HG03066 (cell line): ENCODE results near the gene NPHP1.
"Not testable (repeated sequence)": the region's sequence is repeated elsewhere in the genome, so short reads cannot be mapped to it uniquely, and the experiment has no call there.

Experiments
- ATAC-seq: cut with Tn5 transposase; IDR thresholded peaks from one replicate; pipeline ENCODE4 v1.9.1; 2021; ENCODE audit warnings: low read depth; ENCODE audit not compliant: unreplicated experiment

The NPHP1 gene

DNA sequence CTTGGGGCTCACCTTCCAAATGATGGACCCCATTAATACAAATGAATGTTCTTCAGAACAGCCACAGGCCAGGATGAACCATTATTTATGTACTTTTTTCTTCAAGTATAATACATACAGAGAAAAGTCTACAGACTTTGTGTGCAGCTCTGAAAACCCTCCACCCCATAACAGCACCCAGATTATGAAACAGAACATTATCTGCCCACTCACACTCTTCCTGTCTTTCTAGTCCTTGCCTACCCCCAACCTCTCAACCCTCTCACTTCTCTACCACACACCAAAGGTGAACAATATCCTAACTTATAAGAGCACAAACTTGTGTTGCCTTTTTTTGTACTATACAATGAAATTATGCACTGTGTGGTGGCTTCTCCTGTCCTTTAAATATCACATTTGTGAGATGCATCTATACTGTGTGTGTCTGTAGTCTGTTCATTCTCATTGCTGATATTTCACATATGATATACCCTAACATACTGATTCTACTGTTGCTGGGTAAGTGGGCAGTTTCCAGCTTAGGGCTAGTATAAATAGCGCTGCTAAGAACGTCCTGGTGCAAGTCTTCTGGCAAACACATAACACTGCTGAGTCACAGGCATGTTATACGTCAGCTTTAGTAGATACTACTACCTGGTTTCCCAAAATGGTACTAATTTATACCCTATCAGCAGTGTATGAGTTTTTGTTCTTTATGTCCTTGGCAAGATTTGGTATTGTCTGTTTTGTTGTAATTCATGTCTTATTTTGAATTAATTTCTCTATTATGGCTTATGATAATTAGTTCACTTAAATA is 1.0 kb upstream of the NPHP1 start:
- no peak for ATAC-seq

DNA sequence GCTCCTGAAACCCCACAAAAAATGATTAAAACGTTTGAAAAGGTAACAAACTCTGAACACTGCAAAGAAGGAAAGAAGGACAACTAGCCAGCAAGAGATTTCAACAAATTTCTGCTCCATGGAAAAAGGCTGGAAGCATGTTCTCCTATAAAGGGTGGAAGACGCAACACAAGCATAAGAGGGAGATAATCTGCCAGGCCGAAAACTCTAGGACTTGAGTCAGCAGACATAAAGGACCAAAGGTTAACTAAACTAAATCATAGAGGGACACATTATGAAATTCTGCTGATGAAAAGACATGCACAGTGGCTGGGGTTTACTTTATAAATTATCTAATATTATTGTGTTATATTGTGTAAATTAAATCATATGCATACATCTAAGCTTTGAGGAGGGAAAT is 6.8 kb downstream of the NPHP1 start:
- ATAC-seq: no peak

DNA sequence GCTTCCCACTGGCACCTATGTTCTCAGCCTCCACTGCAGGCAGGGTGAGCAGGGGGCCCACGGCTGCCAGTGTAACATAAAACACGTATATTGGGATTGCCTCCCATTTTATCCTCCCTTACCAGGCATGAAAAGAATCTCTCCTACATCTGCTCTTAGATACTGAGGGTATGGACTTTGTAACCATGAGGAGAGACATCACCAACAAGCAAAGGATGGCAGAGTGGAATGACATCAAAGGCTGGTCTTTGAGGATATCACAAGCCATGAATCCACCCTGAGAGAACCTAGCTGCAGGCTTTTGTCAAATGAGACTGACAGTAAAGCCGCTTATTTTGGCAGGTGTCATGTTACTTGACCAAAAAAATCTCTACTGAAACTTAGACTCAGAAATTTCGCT is 7.4 kb downstream of the NPHP1 start:
- no peak for ATAC-seq

DNA sequence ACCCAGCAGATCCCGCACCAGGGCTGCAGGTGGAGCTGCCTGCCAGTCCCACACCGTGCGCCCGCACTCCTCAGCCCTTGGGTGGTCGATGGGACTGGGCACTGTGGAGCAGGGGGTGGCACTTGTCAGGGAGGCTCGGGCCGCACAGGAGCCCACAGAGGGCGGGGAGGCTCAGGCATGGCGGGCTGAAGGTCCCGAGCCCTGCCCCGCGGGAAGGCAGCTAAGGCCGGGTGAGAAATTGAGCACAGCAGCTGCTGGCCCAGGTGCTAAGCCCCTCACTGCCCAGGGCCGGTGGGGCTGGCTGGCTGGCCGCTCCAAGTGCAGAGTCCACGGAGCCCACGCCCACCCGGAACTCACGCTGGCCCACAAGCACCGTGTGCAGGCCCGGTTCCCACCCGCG is 14.6 kb downstream of the NPHP1 start:
- not testable (repeated sequence) for ATAC-seq

DNA sequence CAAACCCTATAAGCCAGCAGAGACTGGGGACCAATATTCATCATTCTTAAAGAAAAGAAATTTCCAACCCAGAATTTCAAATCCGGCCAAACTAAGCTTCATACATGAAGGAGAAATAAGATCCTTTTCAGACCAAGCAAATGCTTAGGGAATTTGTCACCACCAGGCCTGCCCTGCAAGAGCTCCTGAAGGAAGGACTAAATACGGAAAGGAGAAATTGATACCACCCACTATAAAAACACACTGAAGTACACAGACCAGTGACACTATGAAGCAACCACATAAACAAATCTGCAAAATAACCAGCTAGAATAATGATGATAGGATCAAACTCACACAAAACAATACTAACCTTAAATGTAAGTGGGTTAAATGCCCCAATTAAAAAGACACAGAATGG is 22.4 kb downstream of the NPHP1 start:
- ATAC-seq: no peak

DNA sequence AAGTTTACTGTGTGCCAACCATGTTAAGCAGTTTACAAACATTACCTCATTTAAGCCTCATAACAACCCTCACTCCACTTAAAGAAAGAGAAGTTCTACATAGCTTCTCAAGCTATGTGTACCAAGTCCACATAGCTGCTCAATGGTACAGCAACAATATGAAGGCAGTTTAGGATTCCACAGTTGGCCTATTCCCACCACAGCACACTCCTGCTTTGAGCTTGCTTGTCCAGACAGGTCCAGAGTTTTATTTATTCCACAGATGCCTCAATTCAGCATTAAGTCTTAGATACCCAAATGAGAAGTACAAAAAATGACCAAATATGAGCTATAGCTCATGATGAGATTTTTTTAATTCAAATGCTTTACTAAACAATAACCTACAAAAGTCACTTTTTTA is 24.8 kb downstream of the NPHP1 start:
- ATAC-seq: no peak

DNA sequence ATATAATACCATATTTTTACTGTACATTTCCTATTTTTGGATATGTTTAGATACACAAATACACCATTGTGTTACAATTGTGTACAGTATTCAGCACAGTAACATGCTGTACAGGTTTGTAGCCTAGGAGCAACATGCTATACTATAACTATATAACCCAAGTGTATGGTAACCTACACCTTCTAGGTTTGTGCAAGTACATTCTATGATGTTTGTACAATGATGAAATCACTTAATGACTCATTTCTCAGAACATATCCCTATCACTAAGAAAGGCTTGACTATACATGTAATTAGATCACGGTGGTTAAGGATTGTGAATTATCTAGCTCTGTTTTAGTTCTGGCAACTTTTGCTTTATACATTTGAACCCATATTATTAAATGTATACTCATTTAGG is 31.3 kb downstream of the NPHP1 start:
- no peak for ATAC-seq

DNA sequence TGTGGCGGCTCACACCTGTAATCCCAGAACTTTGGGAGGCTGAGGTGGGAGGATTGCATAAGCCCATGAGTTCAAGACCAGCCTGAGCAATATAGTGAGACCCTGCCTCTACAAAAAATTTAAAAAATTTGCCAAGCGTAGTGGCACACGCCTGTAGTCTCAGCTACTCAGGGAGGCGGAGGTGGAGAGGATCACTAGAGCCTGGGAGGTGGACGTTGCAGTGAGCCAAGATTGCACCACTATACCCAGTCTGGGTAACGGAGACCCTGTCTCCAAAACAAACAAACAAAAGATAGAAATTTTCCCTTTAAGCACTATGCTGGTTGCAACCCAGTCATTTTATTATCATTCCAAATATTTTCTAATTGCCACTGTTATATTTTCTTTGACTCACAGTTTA is 32.3 kb downstream of the NPHP1 start:
- no peak for ATAC-seq

DNA sequence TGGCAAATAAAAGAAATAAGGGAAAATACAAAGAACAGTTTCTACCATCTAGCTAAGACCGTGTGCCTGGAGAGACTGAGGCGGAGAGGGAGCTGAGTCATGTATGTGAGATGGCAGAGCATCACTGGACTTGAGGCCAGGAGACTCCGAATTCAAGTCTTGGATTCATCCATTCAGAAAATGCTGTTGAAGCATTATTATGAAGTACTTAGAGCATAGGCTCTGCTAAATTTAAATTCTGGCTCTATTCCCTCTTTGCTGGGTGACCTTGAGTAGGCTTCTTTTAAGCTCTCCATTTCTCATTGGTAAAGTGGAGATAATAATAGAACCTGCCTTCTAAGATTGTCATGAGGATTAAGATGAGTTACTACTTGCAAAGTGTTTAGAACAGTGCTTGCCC is 34.7 kb downstream of the NPHP1 start:
- ATAC-seq: no peak

DNA sequence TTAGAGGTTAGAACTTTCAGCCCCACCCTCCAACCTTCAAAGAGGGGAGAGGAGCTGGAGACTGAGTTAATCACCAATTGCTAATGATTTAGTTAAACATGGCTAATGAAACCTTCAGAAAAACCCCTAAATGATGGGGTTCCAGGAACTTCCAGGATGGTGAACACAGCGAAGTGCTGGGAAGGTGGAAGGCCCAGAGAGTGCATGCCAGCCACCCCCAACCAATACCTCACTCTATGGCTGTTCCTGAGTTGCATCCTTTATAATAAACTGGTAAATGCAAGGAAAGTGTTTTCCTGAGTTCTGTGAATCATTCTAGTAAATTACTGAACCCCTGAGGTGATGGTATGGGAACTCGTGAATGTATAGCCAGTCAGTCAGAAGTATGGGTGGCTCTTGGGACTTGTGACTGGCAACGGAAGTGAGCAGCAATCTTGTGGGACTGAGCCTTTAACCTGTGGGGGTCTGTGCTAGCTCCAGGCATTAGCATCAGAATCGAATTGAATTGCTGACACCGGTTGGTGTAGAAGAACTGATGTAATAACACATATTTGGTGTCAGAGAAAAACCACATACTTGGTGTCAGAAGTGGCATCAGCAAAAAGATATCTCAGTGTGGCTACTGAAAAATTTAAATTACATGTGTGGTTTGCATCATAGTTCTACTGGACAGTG is 37.4 kb downstream of the NPHP1 start:
- ATAC-seq: no peak

DNA sequence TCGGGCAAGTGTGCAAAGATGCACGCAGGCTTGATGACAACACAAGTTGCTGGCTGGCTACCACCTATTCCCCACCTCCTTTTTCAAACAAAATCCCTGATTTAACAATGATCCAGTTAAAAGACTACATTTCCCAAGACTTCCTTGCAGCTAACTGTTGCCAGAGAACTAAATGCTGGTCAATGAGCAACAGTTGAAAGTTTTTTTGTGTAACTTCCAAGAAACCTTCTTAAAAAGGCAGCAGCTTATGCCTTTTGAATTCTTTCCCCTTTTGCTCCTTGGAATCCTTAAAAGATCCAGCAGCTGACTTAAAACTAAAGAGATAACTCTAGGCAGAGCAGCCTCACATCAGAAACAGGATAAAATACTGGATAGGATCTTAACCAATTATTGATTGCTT is 38.5 kb downstream of the NPHP1 start:
- no peak for ATAC-seq

DNA sequence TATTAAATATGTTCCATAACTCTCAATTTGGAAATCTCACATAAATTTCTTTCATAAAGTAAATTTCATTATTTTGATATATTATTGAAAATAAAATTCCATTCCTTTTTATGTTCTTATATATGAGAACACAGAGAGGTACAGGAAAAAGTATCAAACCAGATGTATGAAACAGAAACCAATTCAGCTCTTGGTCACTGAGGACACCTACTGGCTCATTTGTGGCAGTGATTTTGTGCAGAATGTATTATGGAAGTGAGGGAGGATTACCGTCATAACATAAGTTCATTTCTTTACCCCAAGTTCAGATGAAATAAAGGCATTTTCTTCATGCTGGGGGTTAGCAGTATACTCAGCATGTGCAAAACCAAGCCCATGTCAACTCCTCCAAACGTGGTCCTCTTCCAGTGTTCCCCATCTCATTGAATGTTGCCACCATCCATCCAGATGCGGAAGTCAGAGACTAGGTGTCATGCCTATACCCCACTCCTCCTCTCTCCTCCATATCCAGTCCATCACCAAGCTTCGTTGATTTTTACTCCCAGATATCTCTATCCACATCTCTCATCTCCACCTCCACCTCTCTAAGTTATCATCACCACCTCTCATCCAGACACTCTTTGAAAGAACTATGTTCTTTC is 47.5 kb downstream of the NPHP1 start:
- no peak for ATAC-seq

DNA sequence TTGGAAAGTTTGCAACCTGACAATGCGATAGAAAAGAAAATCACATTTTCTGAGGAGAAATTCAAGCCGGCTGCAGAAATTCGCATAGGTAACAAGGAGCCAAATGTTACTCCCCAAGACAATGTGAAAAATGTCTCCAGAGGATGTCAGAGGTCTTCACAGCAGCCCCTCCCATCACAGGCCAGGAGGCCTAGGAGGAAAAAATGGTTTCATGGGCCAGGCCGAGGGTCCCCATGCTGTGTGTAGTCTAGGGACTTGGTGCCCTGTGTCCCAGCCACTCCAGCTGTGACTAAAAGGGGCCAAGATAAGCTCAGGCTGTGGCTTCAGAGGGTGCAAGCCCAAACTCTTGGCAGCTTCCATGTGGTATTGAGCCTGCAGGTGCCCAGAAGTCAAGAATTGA is 50.0 kb downstream of the NPHP1 start:
- not testable (repeated sequence) for ATAC-seq

DNA sequence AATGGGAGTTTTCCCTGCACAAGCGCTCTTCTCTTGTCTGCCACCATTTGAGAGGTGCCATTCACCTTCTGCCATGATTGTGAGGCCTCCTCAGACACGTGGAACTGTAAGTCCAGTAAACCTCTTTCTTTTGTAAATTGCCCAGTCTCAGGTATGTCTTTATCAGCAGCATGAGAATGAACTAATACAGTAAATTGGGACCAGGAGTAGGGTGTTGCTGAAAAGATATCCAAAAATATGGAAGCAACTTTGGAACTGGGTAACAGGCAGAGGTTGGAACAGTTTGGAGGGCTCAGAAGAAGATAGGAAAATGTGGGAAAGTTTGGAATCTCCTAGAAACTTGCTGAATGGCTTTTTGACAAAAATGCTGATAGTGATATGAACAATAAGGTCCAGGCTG is 50.6 kb downstream of the NPHP1 start:
- ATAC-seq: not testable (repeated sequence)

DNA sequence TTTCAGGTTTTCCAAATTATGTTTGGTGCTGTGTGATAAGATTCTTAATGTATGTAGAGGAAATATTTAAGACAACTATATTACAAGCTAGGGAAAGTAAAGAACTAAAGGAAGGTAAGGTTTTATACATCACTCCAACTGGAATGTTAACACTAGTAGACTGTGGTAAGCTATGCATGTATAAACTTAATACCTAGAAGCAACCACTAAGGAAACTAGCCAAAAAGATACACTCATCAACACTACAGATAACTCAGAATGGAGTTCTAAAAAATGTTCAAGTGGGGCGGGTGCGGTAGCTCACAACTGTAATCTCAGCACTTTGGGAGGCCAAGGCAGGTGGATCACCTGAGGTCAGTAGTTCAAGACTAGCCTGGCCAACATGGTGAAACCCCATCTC is 51.4 kb downstream of the NPHP1 start:
- ATAC-seq: no peak

DNA sequence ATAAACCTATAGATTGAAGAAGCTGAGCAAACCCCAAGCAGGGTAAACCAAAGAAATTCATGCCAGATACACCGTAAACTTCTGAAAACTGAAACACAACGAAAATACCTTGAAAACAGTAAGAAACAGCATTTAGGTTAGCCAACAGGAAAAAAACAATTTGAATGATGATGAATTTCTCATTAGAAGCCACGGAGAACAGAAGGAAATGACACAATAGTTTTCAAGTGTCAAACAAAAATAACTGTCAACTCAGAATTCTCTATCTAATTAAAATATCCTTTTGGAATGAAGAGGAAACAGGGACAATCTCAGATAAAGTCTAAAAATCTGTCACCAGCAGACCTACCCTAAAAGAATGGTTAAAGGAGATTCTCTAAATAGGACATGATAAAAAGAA is 51.9 kb downstream of the NPHP1 start:
- ATAC-seq: no peak

DNA sequence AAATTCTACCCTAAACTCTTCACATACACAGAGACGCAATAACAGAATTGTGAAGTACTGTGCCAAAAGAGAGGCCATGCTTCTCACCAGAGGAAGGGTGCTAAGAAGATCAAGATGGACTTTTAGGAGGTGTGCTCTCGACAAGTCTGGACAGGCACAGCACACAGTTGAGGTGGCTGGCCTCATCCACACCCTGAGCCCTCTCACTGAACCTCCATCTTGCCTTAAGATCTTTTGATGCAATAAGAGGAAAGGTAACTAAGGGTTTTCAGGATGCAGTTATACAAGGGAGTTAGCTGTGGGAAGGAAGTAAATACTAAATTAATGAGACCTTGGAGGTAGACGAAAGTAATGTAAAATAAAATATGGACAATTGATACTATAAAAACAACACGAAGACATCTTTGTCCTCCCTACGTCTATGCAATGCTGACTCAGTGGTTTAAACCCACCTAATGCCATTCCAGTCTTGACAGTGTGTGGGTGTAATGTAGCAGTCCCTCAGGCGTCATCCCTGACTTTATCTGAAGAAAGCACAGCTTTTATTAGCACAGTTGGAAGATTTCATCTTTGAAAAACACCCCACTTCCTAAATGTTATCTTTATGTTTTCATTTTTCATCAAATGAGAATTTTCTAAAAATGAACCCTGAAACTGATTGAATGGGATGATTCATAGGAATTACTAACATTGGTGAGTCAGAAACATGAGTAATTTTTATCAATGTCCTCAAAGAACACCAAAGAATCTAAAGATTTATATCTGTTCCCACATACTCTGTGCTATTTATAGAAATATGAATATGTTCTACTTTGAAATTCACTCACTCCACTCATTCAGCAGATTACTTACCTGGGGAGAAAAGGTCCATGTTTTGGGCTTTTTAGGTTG is 55.2 kb downstream of the NPHP1 start:
- ATAC-seq: no peak

DNA sequence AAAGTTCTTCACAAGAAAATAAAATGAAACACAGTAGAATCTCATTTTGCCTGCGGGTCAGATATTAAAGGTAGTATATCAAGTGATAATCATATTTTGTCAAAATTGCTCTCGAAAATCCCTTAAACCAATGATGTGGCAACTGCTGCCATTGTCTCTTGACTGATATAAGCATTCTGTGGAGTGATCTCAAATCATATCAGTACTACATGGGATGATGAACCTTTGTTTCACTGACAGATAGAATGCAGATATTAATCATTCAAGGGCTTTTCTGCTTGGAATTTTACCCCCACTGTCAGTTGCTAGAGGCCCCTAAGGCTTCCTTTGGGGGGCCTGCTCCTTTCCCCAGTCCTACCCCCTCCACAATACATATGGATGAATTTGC is 57.9 kb downstream of the NPHP1 start:
- ATAC-seq: no peak

DNA sequence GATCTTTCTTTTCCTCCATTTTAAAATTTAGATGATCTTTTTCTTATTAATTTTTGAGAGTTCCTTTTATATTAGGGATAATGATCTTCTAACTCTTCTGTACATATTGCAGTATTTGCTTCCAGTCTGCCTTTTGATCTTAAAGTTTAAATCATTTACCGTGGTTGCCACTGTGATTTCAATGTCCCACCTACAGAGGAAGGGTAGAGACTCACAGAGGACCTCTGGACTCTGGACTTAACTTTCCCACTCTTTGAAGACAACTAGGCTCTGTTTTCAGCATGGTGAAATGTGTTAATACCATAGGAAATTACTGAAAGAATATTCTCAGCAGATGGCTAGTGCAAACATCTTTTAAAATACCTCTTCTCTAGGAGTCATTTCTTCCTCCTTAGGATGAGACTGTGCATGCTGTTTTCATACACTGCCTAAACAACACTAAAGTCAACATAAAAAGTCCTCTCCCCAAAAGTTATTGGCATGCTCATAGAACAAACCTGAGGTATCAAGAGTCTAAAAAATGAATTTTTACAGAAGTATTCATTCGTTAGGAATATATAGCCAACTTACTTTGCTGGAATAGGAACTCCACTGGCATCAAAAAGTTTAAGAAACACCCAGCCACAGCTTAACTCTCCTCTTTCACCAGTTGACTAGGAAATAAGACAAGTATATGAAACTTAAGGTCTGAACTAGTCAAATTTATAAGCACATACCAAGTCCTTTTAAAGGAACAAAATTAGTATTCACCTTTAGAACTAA is 58.4 kb downstream of the NPHP1 start:
- no peak for ATAC-seq

DNA sequence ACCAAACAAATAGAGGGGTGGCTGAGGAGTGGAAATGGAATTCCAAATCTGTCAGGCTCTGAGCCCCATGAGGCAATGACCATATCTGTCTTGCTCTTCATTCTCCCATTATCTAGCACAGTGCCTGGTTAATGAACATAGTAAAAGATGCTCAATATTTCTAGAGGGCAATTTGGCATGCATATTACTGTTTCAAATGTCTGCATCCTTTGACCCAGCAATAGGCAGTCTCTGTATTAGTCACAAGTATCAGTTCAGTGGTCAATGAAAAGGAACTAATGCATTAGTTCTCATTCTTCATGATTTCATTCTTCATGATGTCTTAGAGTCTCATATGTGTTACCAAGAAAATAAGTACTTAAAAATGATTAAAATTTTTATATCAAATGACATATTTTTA is 60.8 kb downstream of the NPHP1 start:
- no peak for ATAC-seq
